ENCODE data around the gene GRK4. TPM values are rescaled to one million over a fixed set of nuclear protein-coding genes. Genes with fewer than 3 reads are reported as not detected.

GRK4 gene
- polyA plus RNA-seq, 1 experiment = 3.7 TPM

- no peak overlapping the region for H3K4me3 ChIP-seq (ENCODE audit: low read depth, low read length)
- TF ChIP-seq, protein P1, sequence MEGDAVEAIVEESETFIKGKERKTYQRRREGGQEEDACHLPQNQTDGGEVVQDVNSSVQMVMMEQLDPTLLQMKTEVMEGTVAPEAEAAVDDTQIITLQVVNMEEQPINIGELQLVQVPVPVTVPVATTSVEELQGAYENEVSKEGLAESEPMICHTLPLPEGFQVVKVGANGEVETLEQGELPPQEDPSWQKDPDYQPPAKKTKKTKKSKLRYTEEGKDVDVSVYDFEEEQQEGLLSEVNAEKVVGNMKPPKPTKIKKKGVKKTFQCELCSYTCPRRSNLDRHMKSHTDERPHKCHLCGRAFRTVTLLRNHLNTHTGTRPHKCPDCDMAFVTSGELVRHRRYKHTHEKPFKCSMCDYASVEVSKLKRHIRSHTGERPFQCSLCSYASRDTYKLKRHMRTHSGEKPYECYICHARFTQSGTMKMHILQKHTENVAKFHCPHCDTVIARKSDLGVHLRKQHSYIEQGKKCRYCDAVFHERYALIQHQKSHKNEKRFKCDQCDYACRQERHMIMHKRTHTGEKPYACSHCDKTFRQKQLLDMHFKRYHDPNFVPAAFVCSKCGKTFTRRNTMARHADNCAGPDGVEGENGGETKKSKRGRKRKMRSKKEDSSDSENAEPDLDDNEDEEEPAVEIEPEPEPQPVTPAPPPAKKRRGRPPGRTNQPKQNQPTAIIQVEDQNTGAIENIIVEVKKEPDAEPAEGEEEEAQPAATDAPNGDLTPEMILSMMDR (IDR thresholded peaks at IDR 0.05; ENCODE audit: low read depth, low read length) = no peak
- DNase-seq (ENCODE audit: low read depth, low spot score) = no peak
- no peaks in the 10 kb centered on the region; the same call in 1 of the 2 replicates for H3K9me3 ChIP-seq (ENCODE audit: control insufficient read depth, insufficient read depth, low read length)
- ChIA-PET CTCF (interaction anchor here (1.3 kb wide), 1 partner anchor 13 kb away, joined by 4 read pairs; no protein-coding TSS in a partner anchor), POLR2A (no interaction called here)
- no peak overlapping the region for H3K27ac ChIP-seq (ENCODE audit: low read depth, low read length)
- H3K27me3 ChIP-seq (ENCODE audit: control insufficient read depth, insufficient read depth, low read length) = peaks cover 25% of the 10 kb centered on the region
Measured at GRCh38 chr4:3034231-3034630, 70.9 kb downstream of the GRK4 start.

- TF ChIP-seq, protein P1 (IDR thresholded peaks at IDR 0.05; ENCODE audit: low read depth, low read length) = no peak
- CTCF ChIA-PET = interaction anchor here (0.6 to 1.3 kb wide), 2 partner anchors 12 to 643 kb away, joined by 3 to 4 read pairs; no protein-coding TSS in a partner anchor
- DNase-seq (ENCODE audit: low read depth, low spot score) = no peak
Measured at GRCh38 chr4:3035249-3035648, 71.9 kb downstream of the GRK4 start.

DNA sequence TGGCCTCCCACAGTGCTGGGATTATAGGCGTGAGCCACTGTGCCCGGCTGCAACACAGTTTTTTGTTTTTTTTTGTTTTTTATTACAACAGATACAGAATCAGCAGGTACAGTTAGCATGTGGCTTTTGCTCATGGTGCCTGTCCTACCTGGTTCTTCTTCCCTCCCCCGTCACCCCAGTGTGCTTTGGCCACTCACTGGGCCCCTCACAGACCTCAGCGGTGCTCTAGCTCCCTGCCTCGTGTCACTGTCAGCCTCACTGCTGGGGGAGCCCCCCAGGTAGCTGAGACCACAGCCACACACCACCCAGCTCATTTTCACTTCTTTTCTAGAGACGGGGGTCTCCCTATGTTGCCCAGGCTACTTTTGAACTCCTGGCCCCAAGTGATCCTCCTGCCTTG lies 72.3 kb downstream of the GRK4 start:
- Histone ChIP-seq H3K9me3 (ENCODE audit: control insufficient read depth, insufficient read depth, low read length) (no peaks in the 10 kb centered on the region; the same call in 1 of the 2 replicates), H3K27ac (ENCODE audit: low read depth, low read length) (no peak overlapping the region), H3K27me3 (ENCODE audit: control insufficient read depth, insufficient read depth, low read length) (peaks cover 25% of the 10 kb centered on the region), H3K4me3 (ENCODE audit: low read depth, low read length) (no peak overlapping the region)
- TF ChIP-seq, protein P1 (IDR thresholded peaks at IDR 0.05; ENCODE audit: low read depth, low read length) = no peak
- ChIA-PET POLR2A (no interaction called here), CTCF (interaction anchor here (0.6 kb wide), 1 partner anchor 643 kb away, joined by 3 read pairs; no protein-coding TSS in a partner anchor)
- DNase-seq (ENCODE audit: low read depth, low spot score) = no peak

More at GRCh38 chr4:3035249-3035648, 71.9 kb downstream of the GRK4 start:
- H3K4me3 ChIP-seq (ENCODE audit: low read depth, low read length) = no peak overlapping the region
- POLR2A ChIA-PET = no interaction called here
- no peaks in the 10 kb centered on the region; the same call in 1 of the 2 replicates for H3K9me3 ChIP-seq (ENCODE audit: control insufficient read depth, insufficient read depth, low read length)
- no peak overlapping the region for H3K27ac ChIP-seq (ENCODE audit: low read depth, low read length)
- H3K27me3 ChIP-seq (ENCODE audit: control insufficient read depth, insufficient read depth, low read length) = peaks cover 25% of the 10 kb centered on the region

DNA sequence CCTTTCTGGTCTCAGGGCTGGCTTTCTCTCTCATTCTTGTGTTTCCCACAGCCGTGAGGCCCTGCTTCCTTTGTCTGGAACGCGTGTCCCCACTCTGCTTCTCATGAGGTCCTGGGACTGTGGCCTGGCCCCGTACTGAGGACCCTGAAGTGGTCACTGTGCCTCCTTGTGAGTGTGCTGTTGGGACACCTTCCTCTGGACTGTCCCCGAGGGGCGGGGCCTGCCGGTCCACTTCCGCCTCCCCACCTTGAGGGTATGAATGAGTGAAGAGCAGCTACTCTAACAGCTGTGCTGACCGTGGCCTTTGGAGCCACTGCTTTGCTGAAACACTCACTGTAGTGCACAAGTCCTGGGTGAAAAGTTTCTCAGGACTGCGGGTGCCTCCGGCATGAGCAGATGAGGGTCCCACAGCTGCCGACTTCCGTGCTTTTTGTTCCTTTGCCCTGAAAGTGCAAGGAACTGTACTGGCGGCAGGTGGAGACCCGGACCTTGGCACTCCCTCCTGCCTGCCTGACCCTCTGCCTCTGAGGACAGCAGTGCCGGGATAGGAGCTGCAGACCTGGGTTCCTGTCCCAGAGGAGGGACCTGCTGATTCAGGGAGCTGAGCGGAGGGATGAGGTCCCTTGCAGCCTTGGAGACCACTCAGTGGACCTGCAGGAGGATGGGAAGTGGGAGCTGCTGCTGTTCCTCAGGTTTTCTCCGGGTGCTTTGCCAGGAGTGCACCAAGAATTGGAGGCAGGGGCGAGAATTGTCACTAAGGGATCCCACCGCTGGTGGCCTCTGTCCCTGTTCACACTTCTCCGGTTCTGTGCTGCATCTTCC lies 73.0 kb downstream of the GRK4 start:
- ChIA-PET POLR2A (interaction anchor here (0.9 kb wide), 1 partner anchor 10 kb away, joined by 3 read pairs; no protein-coding TSS in a partner anchor), CTCF (interaction anchor here (0.6 to 2.1 kb wide), 7 partner anchors 8 to 71 kb away, joined by 3 to 6 read pairs (median 3); no protein-coding TSS in a partner anchor)
- DNase-seq (ENCODE audit: low read depth, low spot score) = no peak
- H3K27me3 ChIP-seq (ENCODE audit: control insufficient read depth, insufficient read depth, low read length) = peaks cover 29% of the 10 kb centered on the region
- H3K27ac ChIP-seq (ENCODE audit: low read depth, low read length) = no peak overlapping the region
- no peak overlapping the region for H3K4me3 ChIP-seq (ENCODE audit: low read depth, low read length)
- H3K9me3 ChIP-seq (ENCODE audit: control insufficient read depth, insufficient read depth, low read length) = no peaks in the 10 kb centered on the region; the same call in 1 of the 2 replicates
- TF ChIP-seq, protein P1 (IDR thresholded peaks at IDR 0.05; ENCODE audit: low read depth, low read length) = no peak

Measured in AG04450 (cell line).